Heart left ventricle (tissue), 13 donors: Measurements from ENCODE around the gene LIN28A.

Experiments
- CTCF ChIP-seq, 12 donors: fragments of 200-600 bp; sonication (generic) in 4 of 12; IDR thresholded peaks; one replicate each; pipeline versions ENCODE4 v1.5.0 to v1.8.0; 2018 to 2022; ENCODE audit warnings: antibody characterized with exemption in 12 of 12, mild to moderate bottlenecking in 5 of 12
- POLR2A ChIP-seq, 2 donors: fragments of 450-650 bp; IDR thresholded peaks; one replicate each; pipeline ENCODE4 v1.6.1; 2017; ENCODE audit warnings: antibody characterized with exemption in 2 of 2, mild to moderate bottlenecking in 2 of 2, moderate library complexity in 2 of 2
- donor health status: ischemic (EF 13 %, LVEDD 7.1; RV severe dilation, severe dysfunction).
- donor health status: DM: no; HTN: yes; CAD: no.
- donor health status: DM: no; HTN: no; CAD: no.
- donor health status: ischemic (EF 25% LVEDD 6.9; RV normal size, moderate dysfunction).
- donor health status: ischemic (EF 25% LVEDD 5.7; RV mildly dilated, moderate dysfunction).
- donor health status: ischemic (EF 35%, LVEDD 5.7; RV mildly dilated, moderate dysfunction).
- donor health status: nonischemic (EF 11% LVEDD 7.7; RV severe dilation, severe dysfunction).
- donor health status: DM: yes; HTN: yes; CAD: no.
- donor health status: PGD.
- donor health status: ischemic (EF 29% LVEDD 5.4; RV normal size, mild dysfunction).
- donor health status: nonischemic (EF 23%, LVEDD 6.1; RV moderate dilation, normal function).

GRCh38 chr1:26432793-26433192 is 22.2 kb downstream of the LIN28A start:
- TF ChIP-seq CTCF (IDR thresholded peaks at IDR 0.05): no peak
- TF ChIP-seq POLR2A (IDR thresholded peaks at IDR 0.05): no peak
